ENCODE results near the gene EIF4H. TPM values are rescaled to one million over a fixed set of nuclear protein-coding genes. Genes with fewer than 3 reads are reported as not detected.
A peak's percentile ranks its signal among the peaks of the same experiment; 100 is the strongest.

EIF4H gene
- total and polyA plus RNA-seq, 2 donors (not counting 3 experiments of a cell fraction or from before 2014, with no cell fraction given), result 406 to 415 TPM

DNA sequence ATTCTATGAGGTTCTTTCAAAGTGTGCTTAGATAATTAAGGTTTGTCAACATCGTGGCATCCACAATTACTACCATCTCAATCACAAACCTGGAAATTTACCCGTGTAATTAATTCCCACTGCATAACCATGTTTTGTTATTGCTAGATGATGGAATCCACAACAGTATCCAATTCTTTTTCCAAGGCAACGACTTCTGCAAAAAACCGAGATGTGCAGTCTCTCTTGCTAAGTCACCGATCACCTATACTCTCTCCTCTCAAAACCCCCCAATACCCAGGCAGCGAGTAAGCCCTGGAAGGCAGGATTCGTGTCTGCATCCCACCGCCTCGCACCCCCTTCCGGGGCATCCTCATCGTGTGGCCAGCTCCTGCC, 678 bp upstream of the EIF4H start:
- ChIA-PET POLR2A (interaction anchor here (0.7 to 1.5 kb wide), 4 partner anchors 11 to 331 kb away, joined by 3 read pairs; partner anchors contain the start of gene METTL27), CTCF (interaction anchor here (2.1 to 2.5 kb wide), 3 partner anchors 10 to 90 kb away, joined by 6 to 14 read pairs (median 10); partner anchors contain the start of gene LIMK1)
- H3K36me3 ChIP-seq (ENCODE audit: control insufficient read depth in 2 of 2, extremely low read depth in 1 of 2, insufficient read depth in 2 of 2, low read length in 2 of 2), result no peaks in the 10 kb centered on the region
- H2AFZ ChIP-seq (ENCODE audit: low read depth, low read length), result peak overlapping the region; percentile 78
- H3K9ac ChIP-seq (replicated peaks; ENCODE audit: extremely low read depth, insufficient read depth, low read length), result peak overlapping the region; percentile 71
- peaks cover 42% of the 10 kb centered on the region for H3K79me2 ChIP-seq (ENCODE audit: control insufficient read depth, insufficient read depth, low read length)
- no peaks in the 10 kb centered on the region for H3K9me1 ChIP-seq (replicated peaks; ENCODE audit: control insufficient read depth, extremely low read depth, insufficient read depth, low read length)
- dilution Hi-C loops (cut with MboI; ENCODE audit: extremely low pct_ligation_motif_present, low sequenced_read_pairs) (no loop called here), intact Hi-C loops (cut with micrococcal nuclease) (loop anchor here (5.0 kb wide), 1 partner anchor 41 kb away; no protein-coding TSS in a partner anchor)
- H3K4me3 ChIP-seq (replicated peaks in 1 of 3; ENCODE audit: insufficient read depth in 1 of 3, low read depth in 1 of 3, low read length in 3 of 3), result peak overlapping the region; percentile 40 to 72 (median 57)
- TSS peak; percentile 46 for BruUV-seq (replicated peaks)
- peak overlapping the region; percentile 60 for H3K27ac ChIP-seq (ENCODE audit: insufficient read depth, low read depth, low read length)
- peak overlapping the region; percentile 76 for H3K4me2 ChIP-seq (ENCODE audit: insufficient read depth, low read length)
- no peaks in the 10 kb centered on the region for H3K9me3 ChIP-seq (replicated peaks; ENCODE audit: control insufficient read depth, insufficient read depth, low read length)
- H3K4me1 ChIP-seq (ENCODE audit: control insufficient read depth, extremely low read depth, insufficient read depth, low read length), result peaks cover 33% of the 10 kb centered on the region
- H4K20me1 ChIP-seq (replicated peaks; ENCODE audit: control insufficient read depth, extremely low read depth, insufficient read depth, low read length), result no peaks in the 10 kb centered on the region
- TF ChIP-seq JUN (IDR thresholded peaks at IDR 0.05; ENCODE audit: borderline replicate concordance, insufficient read depth, insufficient read length, low read depth) (no peak), FOS (IDR thresholded peaks at IDR 0.05; ENCODE audit: borderline replicate concordance, insufficient read depth, low read length) (no peak), POLR2AphosphoS5 (IDR thresholded peaks at IDR 0.05; ENCODE audit: insufficient read depth, low read depth, low read length) (no peak), GATA2 (IDR thresholded peaks at IDR 0.05; ENCODE audit: insufficient read depth, insufficient read length, low read depth, low read length) (no peak), EZH2 (IDR thresholded peaks at IDR 0.05; ENCODE audit: borderline replicate concordance, low read depth, low read length, severe bottlenecking) (no peak), MYC (IDR thresholded peaks at IDR 0.05; ENCODE audit: low read depth, low read length) (no peak), POLR2A (IDR thresholded peaks at IDR 0.05; ENCODE audit: low read depth, low read length) (no peak)
- TF ChIP-seq, protein P1, sequence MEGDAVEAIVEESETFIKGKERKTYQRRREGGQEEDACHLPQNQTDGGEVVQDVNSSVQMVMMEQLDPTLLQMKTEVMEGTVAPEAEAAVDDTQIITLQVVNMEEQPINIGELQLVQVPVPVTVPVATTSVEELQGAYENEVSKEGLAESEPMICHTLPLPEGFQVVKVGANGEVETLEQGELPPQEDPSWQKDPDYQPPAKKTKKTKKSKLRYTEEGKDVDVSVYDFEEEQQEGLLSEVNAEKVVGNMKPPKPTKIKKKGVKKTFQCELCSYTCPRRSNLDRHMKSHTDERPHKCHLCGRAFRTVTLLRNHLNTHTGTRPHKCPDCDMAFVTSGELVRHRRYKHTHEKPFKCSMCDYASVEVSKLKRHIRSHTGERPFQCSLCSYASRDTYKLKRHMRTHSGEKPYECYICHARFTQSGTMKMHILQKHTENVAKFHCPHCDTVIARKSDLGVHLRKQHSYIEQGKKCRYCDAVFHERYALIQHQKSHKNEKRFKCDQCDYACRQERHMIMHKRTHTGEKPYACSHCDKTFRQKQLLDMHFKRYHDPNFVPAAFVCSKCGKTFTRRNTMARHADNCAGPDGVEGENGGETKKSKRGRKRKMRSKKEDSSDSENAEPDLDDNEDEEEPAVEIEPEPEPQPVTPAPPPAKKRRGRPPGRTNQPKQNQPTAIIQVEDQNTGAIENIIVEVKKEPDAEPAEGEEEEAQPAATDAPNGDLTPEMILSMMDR (IDR thresholded peaks at IDR 0.05; ENCODE audit: extremely low read depth in 1 of 2, insufficient read depth in 1 of 2, low read depth in 1 of 2, low read length in 2 of 2), result no peak
- TF ChIP-seq, protein P2, sequence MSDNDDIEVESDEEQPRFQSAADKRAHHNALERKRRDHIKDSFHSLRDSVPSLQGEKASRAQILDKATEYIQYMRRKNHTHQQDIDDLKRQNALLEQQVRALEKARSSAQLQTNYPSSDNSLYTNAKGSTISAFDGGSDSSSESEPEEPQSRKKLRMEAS (IDR thresholded peaks at IDR 0.05; ENCODE audit: insufficient read depth, insufficient read length), result no peak
- no peak for DNase-seq (ENCODE audit: low read depth, low spot score)
- H3K27me3 ChIP-seq (ENCODE audit: control insufficient read depth in 2 of 2, insufficient read depth in 2 of 2, low read length in 2 of 2), result no peaks in the 10 kb centered on the region
- FAIRE-seq, result peak; percentile 12
